Neural cell (in vitro differentiated cells): ENCODE data around the gene TM9SF3. TPM values are rescaled to one million over a fixed set of nuclear protein-coding genes. Genes with fewer than 3 reads are reported as not detected.

Experiments used
- H2AFZ ChIP-seq: fragments of 200-600, 300-800 bp; sonication (generic), shearing (Covaris generic); 2 replicates; pipeline ENCODE4 v1.6.0; 2014; ENCODE audit warnings: low read depth, mild to moderate bottlenecking, antibody characterized with exemption, low read length, moderate library complexity
- H3F3A ChIP-seq: fragments of 200-600 bp; shearing (Covaris generic); 2 replicates; pipeline ENCODE4 v1.6.1; 2016; ENCODE audit warnings: mild to moderate bottlenecking, moderate library complexity, mixed read lengths, antibody characterized with exemption, low read length; ENCODE audit not compliant: insufficient read depth, poor library complexity, severe bottlenecking
- H3K27ac ChIP-seq: fragments of 200-600, 300-800 bp; sonication (generic), shearing (Covaris generic); 2 replicates; pipeline ENCODE4 v1.5.1; 2014; ENCODE audit warnings: mild to moderate bottlenecking, low read length, moderate library complexity
- H3K27me3 ChIP-seq: fragments of 300-800, 200-600 bp; sonication (generic), shearing (Covaris generic); 2 replicates; pipeline ENCODE4 v1.6.0; 2014; ENCODE audit warnings: mild to moderate bottlenecking, low read depth, low read length, moderate library complexity; ENCODE audit not compliant: insufficient read depth
- H3K36me3 ChIP-seq: fragments of 300-800, 200-600 bp; sonication (generic), shearing (Covaris generic); 2 replicates; pipeline ENCODE4 v1.5.1; 2014; ENCODE audit warnings: mild to moderate bottlenecking, antibody characterized with exemption, low read length, moderate library complexity; ENCODE audit not compliant: insufficient read depth
- H3K4me2 ChIP-seq: fragments of 300-800, 200-600 bp; sonication (generic), shearing (Covaris generic); 2 replicates; pipeline ENCODE4 v1.6.0; 2014; ENCODE audit warnings: mild to moderate bottlenecking, low read length
- H3K4me3 ChIP-seq: fragments of 300-800, 200-600 bp; sonication (generic), shearing (Covaris generic); 2 replicates; pipeline ENCODE4 v1.5.1; 2014; ENCODE audit warnings: mild to moderate bottlenecking, low read length, moderate library complexity
- H3K79me2 ChIP-seq: fragments of 200-600 bp; shearing (Covaris generic); replicated peaks from 2 replicates; pipeline ENCODE4 v1.6.0; 2014; ENCODE audit warnings: mild to moderate bottlenecking, low read length, moderate library complexity; ENCODE audit not compliant: insufficient read depth
- H3K9ac ChIP-seq: fragments of 300-800, 200-600 bp; sonication (generic), shearing (Covaris generic); 2 replicates; pipeline ENCODE4 v1.6.1; 2016; ENCODE audit warnings: mild to moderate bottlenecking, low read length, mixed read lengths
- H3K9me2 ChIP-seq: fragments of 200-600 bp; shearing (Covaris generic); 2 replicates; pipeline ENCODE4 v1.6.1; 2016; ENCODE audit warnings: mild to moderate bottlenecking, low read length, mixed read lengths; ENCODE audit not compliant: insufficient read depth
- H3K9me3 ChIP-seq: fragments of 200-600, 300-800 bp; sonication (generic), shearing (Covaris generic); 2 replicates; pipeline ENCODE4 v1.6.1; 2016; ENCODE audit warnings: mild to moderate bottlenecking, mixed run types, low read length, moderate library complexity, mixed read lengths
- H4K20me1 ChIP-seq: fragments of 200-600 bp; shearing (Covaris generic); 2 replicates; pipeline ENCODE4 v1.6.1; 2016; ENCODE audit warnings: mild to moderate bottlenecking, mixed run types; ENCODE audit not compliant: insufficient read depth
- EP300 ChIP-seq: fragments of 450-650 bp; conservative IDR thresholded peaks from 2 replicates; pipeline ENCODE4 v1.6.1; 2014; ENCODE audit warnings: antibody characterized with exemption, mild to moderate bottlenecking, moderate library complexity; ENCODE audit not compliant: poor library complexity, severe bottlenecking
- EZH2 ChIP-seq: fragments of 200-600, 300-800 bp; shearing (Covaris generic), sonication (generic); IDR thresholded peaks from 2 replicates; pipeline ENCODE4 v1.6.1; 2014; ENCODE audit warnings: antibody characterized with exemption, low read length, borderline replicate concordance, mild to moderate bottlenecking; ENCODE audit not compliant: insufficient read depth, poor library complexity, severe bottlenecking
- MXI1 ChIP-seq: fragments of 450-650 bp; conservative IDR thresholded peaks from 2 replicates; pipeline ENCODE4 v1.6.1; 2014; ENCODE audit warnings: antibody characterized with exemption, mild to moderate bottlenecking; ENCODE audit not compliant: poor library complexity, severe bottlenecking
- POLR2AphosphoS5 ChIP-seq: IDR thresholded peaks from 2 replicates; pipeline ENCODE4 v1.6.1; 2012
- RAD21 ChIP-seq: fragments of 450-650 bp; conservative IDR thresholded peaks from 2 replicates; pipeline ENCODE4 v1.6.1; 2014; ENCODE audit warnings: antibody characterized with exemption, mild to moderate bottlenecking, moderate library complexity
- SMC3 ChIP-seq: fragments of 450-650 bp; conservative IDR thresholded peaks from 2 replicates; pipeline ENCODE4 v1.6.1; 2014; ENCODE audit warnings: antibody characterized with exemption, mild to moderate bottlenecking, moderate library complexity; ENCODE audit not compliant: poor library complexity
- TAF1 ChIP-seq: IDR thresholded peaks from 2 replicates; pipeline ENCODE4 v1.6.1; 2012; ENCODE audit warnings: low read depth
- polyA plus RNA-seq: library from polyadenylated mRNA; depleted of rRNA; stranded (reverse); fragments of >200 nt; gene quantifications from 2 replicates; pipeline ENCODE4 v1.2.3, GENCODE V29; 2014
- TF ChIP-seq, protein P1 (sequence below): IDR thresholded peaks from 2 replicates; pipeline ENCODE4 v1.6.1; 2012; ENCODE audit warnings: borderline replicate concordance
- TF ChIP-seq, protein P2 (sequence below): fragments of 450-650 bp; IDR thresholded peaks from 2 replicates; pipeline ENCODE4 v1.5.1; 2014; ENCODE audit warnings: antibody characterized with exemption, mild to moderate bottlenecking, moderate library complexity; ENCODE audit not compliant: poor library complexity, severe bottlenecking

Gene TM9SF3
- polyA plus RNA-seq, 1 donor from 2014 or later = 66.4 TPM

DNA sequence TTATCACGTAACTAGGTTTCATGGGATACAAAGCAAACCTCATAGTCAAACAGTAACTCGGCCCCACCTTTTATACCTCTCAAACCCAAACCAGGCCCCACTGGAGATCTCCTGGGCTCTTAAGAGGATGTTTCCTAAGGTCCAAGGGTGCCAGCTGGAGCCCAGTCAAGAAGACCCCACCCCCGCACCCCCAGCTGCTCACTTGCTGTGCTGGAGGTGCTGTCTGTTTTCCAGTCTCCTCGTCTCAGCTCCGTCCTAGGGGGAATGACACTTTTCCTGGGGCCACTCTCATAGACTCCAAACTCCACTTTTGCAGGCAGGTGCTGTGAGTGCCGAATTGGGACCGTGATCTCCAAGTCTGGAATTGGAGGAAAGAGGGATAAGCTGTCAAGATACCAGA, 22.7 kb upstream of the TM9SF3 start (continued):
- TF ChIP-seq EZH2 (no peak), POLR2AphosphoS5 (no peak), RAD21 (no peak)

DNA sequence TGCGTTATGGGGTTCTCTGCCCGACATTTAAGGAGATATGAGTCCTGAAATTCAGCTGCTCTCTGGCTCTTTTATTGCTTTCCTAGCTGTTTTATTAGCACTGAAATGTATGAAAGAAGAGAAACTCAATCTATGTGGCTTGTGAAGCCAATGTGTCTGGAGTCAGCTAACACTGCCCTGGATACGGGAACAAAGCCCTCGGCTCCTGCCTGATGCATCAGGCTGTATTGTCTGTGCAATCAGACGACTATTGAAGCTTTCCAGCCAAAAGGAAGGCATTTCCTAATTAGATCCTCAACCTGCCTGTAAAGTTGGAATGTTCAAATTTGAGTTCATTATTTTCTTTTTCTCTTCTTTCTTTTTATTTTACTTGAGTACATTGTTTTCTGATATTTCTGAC, 22.0 kb upstream of the TM9SF3 start:
- Histone ChIP-seq H3K79me2 (no peaks in the 10 kb centered on the region), H3K4me3 (no peak overlapping the region), H3K9me2 (no peaks in the 10 kb centered on the region), H3K36me3 (no peaks in the 10 kb centered on the region), H4K20me1 (no peaks in the 10 kb centered on the region), H3K9ac (no peak overlapping the region), H3F3A (no peaks in the 10 kb centered on the region), H3K4me2 (no peak overlapping the region), H3K27me3 (no peaks in the 10 kb centered on the region), H3K27ac (no peak overlapping the region), H2AFZ (no peak overlapping the region), H3K9me3 (no peaks in the 10 kb centered on the region)
- TF ChIP-seq RAD21 (no peak), SMC3 (no peak), MXI1 (no peak), EZH2 (no peak), EP300 (no peak), POLR2AphosphoS5 (no peak), TAF1 (no peak)
- TF ChIP-seq, protein P1, sequence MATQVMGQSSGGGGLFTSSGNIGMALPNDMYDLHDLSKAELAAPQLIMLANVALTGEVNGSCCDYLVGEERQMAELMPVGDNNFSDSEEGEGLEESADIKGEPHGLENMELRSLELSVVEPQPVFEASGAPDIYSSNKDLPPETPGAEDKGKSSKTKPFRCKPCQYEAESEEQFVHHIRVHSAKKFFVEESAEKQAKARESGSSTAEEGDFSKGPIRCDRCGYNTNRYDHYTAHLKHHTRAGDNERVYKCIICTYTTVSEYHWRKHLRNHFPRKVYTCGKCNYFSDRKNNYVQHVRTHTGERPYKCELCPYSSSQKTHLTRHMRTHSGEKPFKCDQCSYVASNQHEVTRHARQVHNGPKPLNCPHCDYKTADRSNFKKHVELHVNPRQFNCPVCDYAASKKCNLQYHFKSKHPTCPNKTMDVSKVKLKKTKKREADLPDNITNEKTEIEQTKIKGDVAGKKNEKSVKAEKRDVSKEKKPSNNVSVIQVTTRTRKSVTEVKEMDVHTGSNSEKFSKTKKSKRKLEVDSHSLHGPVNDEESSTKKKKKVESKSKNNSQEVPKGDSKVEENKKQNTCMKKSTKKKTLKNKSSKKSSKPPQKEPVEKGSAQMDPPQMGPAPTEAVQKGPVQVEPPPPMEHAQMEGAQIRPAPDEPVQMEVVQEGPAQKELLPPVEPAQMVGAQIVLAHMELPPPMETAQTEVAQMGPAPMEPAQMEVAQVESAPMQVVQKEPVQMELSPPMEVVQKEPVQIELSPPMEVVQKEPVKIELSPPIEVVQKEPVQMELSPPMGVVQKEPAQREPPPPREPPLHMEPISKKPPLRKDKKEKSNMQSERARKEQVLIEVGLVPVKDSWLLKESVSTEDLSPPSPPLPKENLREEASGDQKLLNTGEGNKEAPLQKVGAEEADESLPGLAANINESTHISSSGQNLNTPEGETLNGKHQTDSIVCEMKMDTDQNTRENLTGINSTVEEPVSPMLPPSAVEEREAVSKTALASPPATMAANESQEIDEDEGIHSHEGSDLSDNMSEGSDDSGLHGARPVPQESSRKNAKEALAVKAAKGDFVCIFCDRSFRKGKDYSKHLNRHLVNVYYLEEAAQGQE = no peak
- TF ChIP-seq, protein P2, sequence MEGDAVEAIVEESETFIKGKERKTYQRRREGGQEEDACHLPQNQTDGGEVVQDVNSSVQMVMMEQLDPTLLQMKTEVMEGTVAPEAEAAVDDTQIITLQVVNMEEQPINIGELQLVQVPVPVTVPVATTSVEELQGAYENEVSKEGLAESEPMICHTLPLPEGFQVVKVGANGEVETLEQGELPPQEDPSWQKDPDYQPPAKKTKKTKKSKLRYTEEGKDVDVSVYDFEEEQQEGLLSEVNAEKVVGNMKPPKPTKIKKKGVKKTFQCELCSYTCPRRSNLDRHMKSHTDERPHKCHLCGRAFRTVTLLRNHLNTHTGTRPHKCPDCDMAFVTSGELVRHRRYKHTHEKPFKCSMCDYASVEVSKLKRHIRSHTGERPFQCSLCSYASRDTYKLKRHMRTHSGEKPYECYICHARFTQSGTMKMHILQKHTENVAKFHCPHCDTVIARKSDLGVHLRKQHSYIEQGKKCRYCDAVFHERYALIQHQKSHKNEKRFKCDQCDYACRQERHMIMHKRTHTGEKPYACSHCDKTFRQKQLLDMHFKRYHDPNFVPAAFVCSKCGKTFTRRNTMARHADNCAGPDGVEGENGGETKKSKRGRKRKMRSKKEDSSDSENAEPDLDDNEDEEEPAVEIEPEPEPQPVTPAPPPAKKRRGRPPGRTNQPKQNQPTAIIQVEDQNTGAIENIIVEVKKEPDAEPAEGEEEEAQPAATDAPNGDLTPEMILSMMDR = no peak

DNA sequence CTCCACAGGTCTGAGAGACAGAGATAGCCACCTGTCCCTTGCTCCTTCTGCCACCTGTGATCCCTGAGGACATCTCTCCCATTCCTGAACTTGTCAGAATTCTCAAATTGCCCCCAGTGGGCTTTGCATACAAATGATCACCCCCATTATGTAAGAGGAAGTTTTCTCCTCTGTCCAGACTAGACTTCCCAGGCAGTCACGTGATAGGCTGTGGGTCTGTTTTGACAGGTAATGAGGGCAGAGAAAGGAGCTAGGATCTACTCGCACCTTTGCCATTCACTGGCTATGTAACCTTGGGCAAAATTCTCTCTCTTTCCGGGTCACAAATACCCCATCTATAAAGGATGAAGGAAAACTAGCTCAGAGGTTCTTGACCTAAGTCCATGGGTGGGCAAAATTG, 21.4 kb upstream of the TM9SF3 start:
- Histone ChIP-seq H3K4me3 (no peak overlapping the region), H4K20me1 (no peaks in the 10 kb centered on the region), H3K27ac (no peak overlapping the region), H2AFZ (no peak overlapping the region), H3K9ac (no peak overlapping the region), H3K79me2 (no peaks in the 10 kb centered on the region), H3K9me3 (no peaks in the 10 kb centered on the region), H3K36me3 (no peaks in the 10 kb centered on the region), H3K9me2 (no peaks in the 10 kb centered on the region), H3F3A (no peaks in the 10 kb centered on the region), H3K27me3 (no peaks in the 10 kb centered on the region), H3K4me2 (no peak overlapping the region)
- no peak for TF ChIP-seq POLR2AphosphoS5
- no peak for TF ChIP-seq EZH2
- no peak for TF ChIP-seq MXI1
- TF ChIP-seq RAD21 = no peak
- TF ChIP-seq, protein P1 = no peak
- TF ChIP-seq SMC3 = no peak
- TF ChIP-seq, protein P2 = no peak
- TF ChIP-seq TAF1 = no peak
- TF ChIP-seq EP300 = no peak
